AG08396 (cell line): ENCODE results near the gene BMERB1.
"Not testable (repeated sequence)": the region's sequence is repeated elsewhere in the genome, so short reads cannot be mapped to it uniquely, and the experiment has no call there.

Experiments used
- DNase-seq: peaks from one replicate; pipeline ENCODE4 v3.0.0; 2012; ENCODE audit warnings: low spot score, mixed read lengths

BMERB1 gene

GRCh38 chr16:15425861-15426260 lies 8.5 kb upstream of the BMERB1 start:
- no peak for DNase-seq

GRCh38 chr16:15426796-15427195 lies 7.6 kb upstream of the BMERB1 start:
- DNase-seq = no peak

GRCh38 chr16:15427648-15428239 lies 6.6 kb upstream of the BMERB1 start:
- peak; percentile 69 for DNase-seq

DNA sequence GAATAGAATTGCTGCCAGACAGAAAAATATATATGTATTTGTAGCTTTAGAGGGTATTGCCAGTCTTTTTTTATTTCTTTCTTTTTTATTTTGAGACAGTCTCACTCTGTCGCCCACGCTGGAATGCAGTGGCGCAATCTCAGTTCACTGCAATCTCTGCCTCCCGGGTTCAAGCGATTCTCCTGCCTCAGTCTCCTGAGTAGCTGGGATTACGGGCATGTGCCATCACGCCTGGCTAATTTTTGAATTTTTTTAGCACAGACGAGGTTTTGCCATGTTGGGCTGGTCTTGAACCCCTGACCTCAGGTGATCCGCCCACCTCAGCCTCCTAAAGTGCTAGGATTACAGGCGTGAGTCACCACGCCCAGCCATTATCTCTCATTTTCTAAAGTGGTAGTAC lies 3.5 kb upstream of the BMERB1 start:
- DNase-seq = not testable (repeated sequence)

DNA sequence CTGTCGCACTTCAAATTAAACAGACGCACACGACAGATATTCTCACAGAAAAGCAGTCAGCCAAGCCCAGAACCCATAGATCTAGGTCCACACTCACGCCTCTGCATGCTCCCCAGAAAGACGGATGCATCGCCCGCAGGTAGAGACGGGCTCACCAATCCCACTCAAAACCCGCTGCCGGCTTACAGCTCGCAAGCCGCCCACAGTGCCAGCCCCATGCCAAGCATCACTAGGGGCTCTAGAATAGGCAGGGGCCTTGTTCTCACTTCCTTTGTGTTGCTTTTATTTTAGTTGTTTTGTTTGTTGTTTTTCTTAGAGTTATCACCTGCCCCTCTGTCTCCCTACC lies 336 bp upstream of the BMERB1 start:
- no peak for DNase-seq

DNA sequence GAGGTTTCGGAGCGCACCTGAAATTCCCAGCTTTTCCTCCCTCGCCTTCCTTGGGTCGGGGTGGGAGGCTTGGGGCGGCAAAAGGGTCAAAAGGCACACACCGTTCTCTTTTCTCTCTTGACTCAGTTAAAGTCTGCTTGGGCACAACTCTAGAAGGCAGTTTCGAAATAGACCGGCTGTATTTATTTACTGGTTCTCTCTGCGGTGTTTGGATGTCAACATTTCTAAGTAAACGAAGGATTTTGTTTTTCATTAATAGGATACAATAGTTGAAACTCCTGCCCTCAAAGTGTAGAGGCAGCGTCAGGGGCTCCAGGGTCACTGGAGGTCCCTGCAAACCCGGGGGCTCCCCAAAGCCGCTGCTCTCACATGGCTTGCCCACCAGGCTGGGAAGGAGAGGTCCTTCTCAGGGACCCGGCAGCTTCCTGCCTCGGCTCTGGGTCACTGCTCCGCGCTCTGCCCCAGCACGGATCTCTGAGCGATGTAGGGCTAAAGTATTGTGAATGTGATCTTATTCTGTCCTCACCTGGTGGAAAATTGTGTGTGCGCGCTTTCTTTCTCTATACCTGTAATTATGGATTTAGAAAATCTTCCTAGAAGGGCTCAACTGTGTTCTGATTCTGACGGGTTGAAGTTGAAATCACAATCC lies 952 bp downstream of the BMERB1 start:
- DNase-seq = no peak

DNA sequence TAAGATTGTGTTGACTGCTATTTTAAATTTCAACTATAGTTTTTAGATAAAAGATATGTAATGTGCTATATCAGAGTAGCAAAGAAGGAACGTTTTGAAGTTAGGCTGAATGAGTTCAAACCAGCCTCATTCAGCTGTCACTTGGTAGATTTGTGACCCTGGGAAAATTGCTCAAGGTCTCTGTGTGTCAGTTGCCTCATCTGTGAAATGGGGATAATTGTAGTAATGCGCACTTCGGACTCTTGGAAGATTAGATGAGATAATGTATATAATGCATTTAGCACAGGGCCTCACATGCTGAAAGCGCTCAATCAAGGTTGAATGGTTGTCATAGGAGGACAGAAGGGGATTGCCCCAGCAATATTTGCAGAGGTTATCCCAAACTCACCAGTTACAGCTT lies 4.7 kb downstream of the BMERB1 start:
- no peak for DNase-seq

DNA sequence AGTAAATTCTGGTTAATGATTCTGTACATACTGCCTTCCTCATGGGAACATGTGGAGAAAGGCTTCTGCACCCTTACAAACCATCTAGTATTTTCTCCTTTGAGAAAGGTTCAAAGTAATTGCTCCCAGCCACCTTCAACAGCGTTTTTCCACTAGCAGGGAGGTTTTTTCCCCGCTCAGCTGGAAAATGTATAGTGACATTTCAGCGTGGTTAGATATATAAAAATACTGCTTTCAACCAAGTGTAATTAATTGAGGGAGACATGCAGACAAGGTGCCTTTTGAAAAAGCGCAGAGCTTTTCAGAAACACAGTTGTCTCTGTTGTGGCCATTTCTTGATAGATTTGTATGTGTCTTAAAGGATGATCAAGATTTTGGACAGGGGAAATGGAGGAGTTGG lies 5.1 kb downstream of the BMERB1 start:
- no peak for DNase-seq

DNA sequence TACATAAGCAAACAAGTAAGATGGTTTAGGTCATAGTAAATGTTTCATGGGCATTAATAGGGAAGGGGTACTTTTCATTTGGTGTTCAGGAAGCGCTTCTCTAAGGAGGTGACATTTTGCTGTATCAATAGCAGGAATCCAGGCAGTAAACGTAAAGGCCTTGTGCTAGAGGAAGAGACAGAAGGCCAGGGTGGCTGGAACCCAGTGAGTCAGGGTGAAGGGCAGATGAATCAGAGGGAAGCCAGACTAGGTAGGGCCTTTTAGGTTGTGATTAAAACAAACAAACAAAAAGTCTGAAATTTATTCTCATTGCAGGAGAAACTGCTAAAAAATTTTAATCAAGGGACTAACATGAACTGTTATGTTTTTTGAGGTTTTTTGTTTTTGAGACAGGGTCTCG lies 6.5 kb downstream of the BMERB1 start:
- DNase-seq = peak; percentile 52

- not testable (repeated sequence) for DNase-seq
Measured at GRCh38 chr16:15442140-15442539, 7.8 kb downstream of the BMERB1 start.

DNA sequence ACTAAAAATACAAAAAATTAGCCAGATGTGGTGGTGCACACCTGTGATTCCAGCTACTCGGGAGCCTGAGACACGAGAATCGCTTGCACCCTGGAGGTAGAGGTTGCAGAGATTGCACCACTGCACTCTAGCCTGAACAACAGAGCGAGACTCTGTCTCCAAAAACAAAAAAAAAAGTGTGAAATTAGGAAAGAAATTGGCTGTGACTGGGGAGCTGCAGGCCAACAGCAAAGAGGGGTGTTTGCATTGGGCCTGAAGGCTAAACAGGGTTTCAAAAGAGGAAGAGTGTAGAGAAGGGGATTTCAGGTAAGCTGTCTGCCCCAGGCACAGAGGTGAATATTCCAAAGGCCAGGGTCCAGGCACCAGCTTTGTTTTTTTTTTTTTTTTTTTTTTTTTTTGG lies 9.4 kb downstream of the BMERB1 start:
- DNase-seq = no peak

GRCh38 chr16:15444264-15444663 lies 9.9 kb downstream of the BMERB1 start:
- DNase-seq = no peak

- no peak for DNase-seq
Measured at GRCh38 chr16:15445450-15445849, 11.1 kb downstream of the BMERB1 start.

GRCh38 chr16:15446901-15447300 lies 12.5 kb downstream of the BMERB1 start:
- DNase-seq = no peak

DNA sequence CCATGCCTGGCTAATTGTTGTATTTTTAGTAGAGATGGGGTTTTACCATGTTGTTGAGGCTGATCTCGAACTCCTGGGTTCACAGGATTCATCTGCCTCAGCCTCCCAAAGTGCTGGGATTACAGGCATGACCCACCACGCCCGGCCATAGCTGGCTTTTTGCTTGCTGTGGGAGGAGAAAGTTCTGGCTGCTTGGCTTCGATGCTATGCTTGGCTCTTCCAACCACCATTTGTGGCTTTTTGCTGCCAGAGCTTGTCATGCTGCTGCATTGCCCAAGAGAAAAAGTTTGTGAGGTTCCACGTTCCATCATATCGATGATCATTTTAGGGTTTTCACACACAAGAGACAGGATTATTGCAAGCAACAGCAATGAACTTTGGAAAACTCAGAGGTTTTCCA lies 16.2 kb downstream of the BMERB1 start:
- DNase-seq = no peak

DNA sequence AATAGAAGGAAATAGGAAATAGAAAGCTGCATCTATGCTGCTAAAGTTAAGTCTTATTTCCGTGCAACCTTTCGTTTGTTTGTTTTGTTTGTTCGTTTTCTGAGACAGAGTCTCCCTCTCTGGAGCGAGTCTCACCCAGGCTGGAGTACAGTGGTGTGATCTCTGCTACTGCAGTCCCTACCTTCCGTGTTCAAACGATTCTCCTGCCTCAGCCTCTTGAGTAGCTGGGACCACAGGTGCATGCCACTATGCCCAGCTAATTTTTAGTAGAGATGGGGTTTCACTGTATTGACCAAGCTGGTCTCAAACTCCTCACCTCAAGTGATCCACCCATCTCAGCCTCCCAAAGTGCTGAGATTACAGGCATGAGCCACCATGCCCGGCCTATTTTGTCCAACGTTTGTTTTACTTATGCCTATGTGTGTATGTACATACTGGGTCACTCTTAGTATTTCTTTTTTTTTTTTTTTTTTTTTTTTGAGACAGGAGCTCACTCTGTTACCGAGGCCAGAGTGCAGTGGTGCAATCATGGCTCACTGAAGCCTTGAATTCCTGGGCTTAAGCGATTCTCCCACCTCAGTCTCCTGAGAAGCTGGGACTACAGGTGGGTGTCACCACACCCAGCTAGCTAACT lies 16.8 kb downstream of the BMERB1 start:
- DNase-seq = no peak

- no peak for DNase-seq
Measured at GRCh38 chr16:15452246-15452855, 18.0 kb downstream of the BMERB1 start.

- not testable (repeated sequence) for DNase-seq
Measured at GRCh38 chr16:15453296-15453695, 18.9 kb downstream of the BMERB1 start.

- not testable (repeated sequence) for DNase-seq
Measured at GRCh38 chr16:15454933-15455332, 20.5 kb downstream of the BMERB1 start.

- DNase-seq = no peak
Measured at GRCh38 chr16:15457400-15457799, 23.0 kb downstream of the BMERB1 start.

- DNase-seq = no peak
Measured at GRCh38 chr16:15457958-15458357, 23.6 kb downstream of the BMERB1 start.

DNA sequence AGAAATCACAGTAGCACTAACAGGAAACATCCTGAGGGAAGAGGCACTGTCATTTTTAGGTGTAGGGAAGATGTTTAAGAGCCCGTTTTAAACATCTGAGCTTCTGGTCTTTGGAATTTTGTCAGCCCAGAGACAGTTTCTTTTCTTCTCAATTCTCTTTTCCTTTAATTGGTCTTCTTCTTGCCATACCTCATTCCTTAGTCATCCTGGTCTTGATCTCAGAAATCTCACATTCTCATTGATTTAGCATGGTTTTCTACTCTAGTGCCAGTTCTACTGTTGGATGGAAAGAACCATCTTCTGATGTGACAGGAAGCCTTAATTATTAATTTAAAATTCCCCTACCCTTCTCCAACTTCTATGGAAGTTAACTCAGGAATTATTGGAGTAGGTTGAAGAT lies 25.4 kb downstream of the BMERB1 start:
- no peak for DNase-seq

GRCh38 chr16:15460601-15461000 lies 26.2 kb downstream of the BMERB1 start:
- no peak for DNase-seq
